H1 (cell line): ENCODE measurements around the gene SMARCA4. TPM values are rescaled to one million over a fixed set of nuclear protein-coding genes. Genes with fewer than 3 reads are reported as not detected.

Experiments
- CTCF ChIA-PET: fragments of 300-600 bp; sonication (Branson Sonifier 250); formaldehyde crosslinking; loops from one replicate; lab custom pipeline; 2021; ENCODE audit not compliant: partially characterized antibody; lab: Charles Lee
- POLR2A ChIA-PET: fragments of 300-600 bp; sonication (Branson Sonifier 250); formaldehyde crosslinking; loops from one replicate; lab custom pipeline; 2021; ENCODE audit warnings: inconsistent platforms; ENCODE audit not compliant: partially characterized antibody; lab: Charles Lee
- DNase-seq, 2 experiments: peaks; one replicate each; pipeline versions ENCODE4 v3.0.0 to v3.0.0-alpha.2; 2010 to 2022; ENCODE audit warnings: low spot score in 2 of 2, low read depth in 1 of 2, mixed read lengths in 1 of 2
- FAIRE-seq: peaks from 2 replicates; lab custom pipeline; 2011; peaks lifted over from hg19 to GRCh38; lab: Jason Lieb, UNC
- H2AFZ ChIP-seq: 2 replicates; pipeline ENCODE4 v1.8.1; 2012; ENCODE audit warnings: low read length, inconsistent platforms
- H2AK5ac ChIP-seq: 2 replicates; pipeline ENCODE4 v1.6.1; 2013; ENCODE audit warnings: low read depth, low read length
- H2BK120ac ChIP-seq: replicated peaks from 2 replicates; pipeline ENCODE3; 2013; ENCODE audit warnings: low read depth, low read length, inconsistent platforms
- H2BK12ac ChIP-seq: 2 replicates; pipeline ENCODE4 v1.6.1; 2013; ENCODE audit warnings: low read depth, low read length
- H2BK15ac ChIP-seq: 2 replicates; pipeline ENCODE4 v1.6.1; 2013; ENCODE audit warnings: low read length
- H2BK20ac ChIP-seq: 2 replicates; pipeline ENCODE4 v1.6.1; 2013; ENCODE audit warnings: low read length
- H2BK5ac ChIP-seq: 2 replicates; pipeline ENCODE4 v1.6.1; 2013; ENCODE audit warnings: low read depth, low read length
- H3K14ac ChIP-seq: 2 replicates; pipeline ENCODE4 v1.6.1; 2013; ENCODE audit warnings: inconsistent platforms; ENCODE audit not compliant: insufficient read length
- H3K18ac ChIP-seq: 2 replicates; pipeline ENCODE4 v1.6.1; 2013; ENCODE audit warnings: low read length; ENCODE audit errors: extremely low read depth
- H3K23ac ChIP-seq: 2 replicates; pipeline ENCODE4 v1.6.1; 2013; ENCODE audit warnings: inconsistent platforms; ENCODE audit not compliant: insufficient read length
- H3K23me2 ChIP-seq: 2 replicates; pipeline ENCODE4 v1.6.1; 2013; ENCODE audit warnings: low read depth, low read length
- H3K27ac ChIP-seq: 2 replicates; pipeline ENCODE4 v1.6.1; 2011; ENCODE audit warnings: low read depth, low read length, inconsistent platforms
- H3K27me3 ChIP-seq, 4 experiments: replicated peaks in 1 of 4; 1 replicate in 1 of 4; 2 replicates in 3 of 4; pipeline versions ENCODE4 v1.6.1 to v1.8.1; 2011 to 2013; ENCODE audit warnings: low read length in 3 of 4, mild to moderate bottlenecking in 3 of 4, inconsistent platforms in 2 of 4, mixed read lengths in 2 of 4, moderate library complexity in 1 of 4; ENCODE audit not compliant: control insufficient read depth in 3 of 4, insufficient read depth in 3 of 4; ENCODE audit errors: extremely low read depth in 1 of 4
- H3K36me3 ChIP-seq, 4 experiments: 2 replicates each; pipeline versions ENCODE4 v1.6.1 to v1.8.1; 2011 to 2013; ENCODE audit warnings: mild to moderate bottlenecking in 4 of 4, low read length in 3 of 4, moderate library complexity in 2 of 4, control low read depth in 1 of 4, inconsistent platforms in 1 of 4; ENCODE audit not compliant: insufficient read depth in 4 of 4, control insufficient read depth in 2 of 4
- H3K4ac ChIP-seq: replicated peaks from 2 replicates; pipeline ENCODE3; 2013; ENCODE audit warnings: low read length, low read depth, mixed read lengths, inconsistent platforms; ENCODE audit not compliant: insufficient read length
- H3K4me1 ChIP-seq, 4 experiments: replicated peaks in 1 of 4; 1 replicate in 1 of 4; 2 replicates in 3 of 4; pipeline versions ENCODE4 v1.6.1 to v1.8.1; 2011 to 2013; ENCODE audit warnings: low read length in 3 of 4, inconsistent platforms in 2 of 4, mixed read lengths in 1 of 4; ENCODE audit not compliant: insufficient read depth in 4 of 4, control insufficient read depth in 3 of 4
- H3K4me2 ChIP-seq, 2 experiments: 2 replicates each; pipeline versions ENCODE4 v1.6.1 to v1.8.1; 2011 to 2013; ENCODE audit warnings: low read depth in 2 of 2, low read length in 2 of 2, control low read depth in 1 of 2, inconsistent platforms in 1 of 2, mild to moderate bottlenecking in 1 of 2; ENCODE audit not compliant: insufficient read depth in 1 of 2
- H3K4me3 ChIP-seq, 4 experiments: fragments of 200-600, 300-600 bp in 1 of 4; sonication (generic), shearing (Covaris generic), sonication (Bioruptor Twin) in 1 of 4; 2 replicates each; pipeline versions ENCODE4 v1.5.1 to v1.8.1; 2011 to 2016; ENCODE audit warnings: low read length in 4 of 4, low read depth in 3 of 4, control low read depth in 2 of 4, inconsistent platforms in 2 of 4, mild to moderate bottlenecking in 2 of 4, mixed read lengths in 1 of 4, moderate library complexity in 1 of 4; ENCODE audit not compliant: insufficient read depth in 2 of 4; ENCODE audit errors: extremely low read depth in 1 of 4
- H3K56ac ChIP-seq: replicated peaks from 2 replicates; pipeline ENCODE3; 2013; ENCODE audit warnings: low read depth, mild to moderate bottlenecking, mixed read lengths, low read length, inconsistent platforms; ENCODE audit not compliant: insufficient read length
- H3K79me1 ChIP-seq: 2 replicates; pipeline ENCODE4 v1.6.1; 2013; ENCODE audit warnings: low read depth, low read length, control low read depth
- H3K79me2 ChIP-seq, 2 experiments: 2 replicates each; pipeline versions ENCODE4 v1.6.1 to v1.8.1; 2012 to 2013; ENCODE audit warnings: low read length in 2 of 2, mild to moderate bottlenecking in 2 of 2, inconsistent platforms in 1 of 2; ENCODE audit not compliant: insufficient read depth in 2 of 2, control insufficient read depth in 1 of 2
- H3K9ac ChIP-seq, 4 experiments: replicated peaks in 1 of 4; 1 replicate in 1 of 4; 2 replicates in 3 of 4; pipeline versions ENCODE4 v1.6.1 to v1.8.1; 2011 to 2013; ENCODE audit warnings: low read depth in 3 of 4, low read length in 3 of 4, control low read depth in 2 of 4, mild to moderate bottlenecking in 2 of 4, moderate library complexity in 2 of 4, inconsistent platforms in 1 of 4; ENCODE audit errors: extremely low read depth in 1 of 4
- H3K9me3 ChIP-seq, 2 experiments: 2 replicates each; pipeline versions ENCODE4 v1.6.1 to v1.8.1; 2012 to 2013; ENCODE audit warnings: mild to moderate bottlenecking in 2 of 2, moderate library complexity in 2 of 2, control low read depth in 1 of 2, inconsistent platforms in 1 of 2, low read depth in 1 of 2, low read length in 1 of 2, mixed read lengths in 1 of 2; ENCODE audit not compliant: insufficient read depth in 2 of 2
- H4K20me1 ChIP-seq, 2 experiments: replicated peaks in 1 of 2; 2 replicates each; pipeline versions ENCODE3 to v1.8.1; 2011 to 2013; ENCODE audit warnings: inconsistent platforms in 2 of 2, low read length in 2 of 2, mild to moderate bottlenecking in 1 of 2; ENCODE audit not compliant: insufficient read depth in 2 of 2, control insufficient read depth in 1 of 2
- H4K5ac ChIP-seq: 2 replicates; pipeline ENCODE4 v1.6.1; 2013; ENCODE audit warnings: low read length, low read depth, mixed read lengths, inconsistent platforms; ENCODE audit not compliant: insufficient read length
- H4K8ac ChIP-seq: 2 replicates; pipeline ENCODE4 v1.8.0; 2013; ENCODE audit warnings: mild to moderate bottlenecking, moderate library complexity, low read length, inconsistent platforms; ENCODE audit not compliant: insufficient read depth; ENCODE audit errors: extremely low read depth
- H4K91ac ChIP-seq: replicated peaks from 2 replicates; pipeline ENCODE3; 2013; ENCODE audit warnings: low read length, mixed read lengths, inconsistent platforms; ENCODE audit not compliant: insufficient read length
- BCL11A ChIP-seq, 2 experiments: IDR thresholded peaks; one replicate each; pipeline ENCODE4 v1.6.1; 2011; ENCODE audit warnings: low read depth in 2 of 2, low read length in 2 of 2, mild to moderate bottlenecking in 2 of 2
- CEBPB ChIP-seq: IDR thresholded peaks from 2 replicates; pipeline ENCODE4 v1.6.1; 2012; ENCODE audit warnings: low read depth, low read length
- SP2 ChIP-seq: IDR thresholded peaks from 2 replicates; pipeline ENCODE4 v1.6.1; 2012; ENCODE audit warnings: mild to moderate bottlenecking, low read length, inconsistent platforms
- WGBS, 2 experiments: shearing (Covaris generic) in 1 of 2; methylation state at CpG; one replicate each; pipeline versions ENCODE4 v1.1.6 to v1.1.7; 2013 to 2015; ENCODE audit warnings: low lambda C conversion rate in 2 of 2, mixed read lengths in 2 of 2, inconsistent platforms in 1 of 2, low coverage in 1 of 2, missing lambda C conversion rate in 1 of 2; ENCODE audit not compliant: insufficient replicate concordance in 2 of 2, insufficient coverage in 1 of 2, insufficient read length in 1 of 2; ENCODE audit errors: extremely low coverage in 1 of 2, missing lambda C conversion rate in 1 of 2; 5-methylcytosine and 5-hydroxymethylcytosine counted together
- polyA plus RNA-seq, 7 experiments: library from polyadenylated mRNA; depleted of rRNA in 3 of 7; stranded (reverse) in 5 of 7; unstranded in 2 of 7; fragments of >200 nt in 5 of 7; fragments of 200-250 nt in 2 of 7; gene quantifications; 1 replicate in 5 of 7; 2 replicates in 1 of 7; 4 replicates in 1 of 7; pipeline versions ENCODE4 v1.2.1 to v1.2.3, GENCODE V29; 2011 to 2013; ENCODE audit warnings: missing spikeins in 2 of 7, mixed read lengths in 2 of 7
- total RNA-seq: library from RNA; stranded (reverse); fragmentation: NEBNext Ultra II Directional; extraction: Animal tissue kit (Norgen Biotek cat#: 25700); gene quantifications from 2 replicates; pipeline ENCODE4 v1.2.1, GENCODE V29; 2021

The SMARCA4 gene
- total and polyA plus RNA-seq, 2 of the 8 experiments (the other 6 are each of a cell fraction or from before 2014, with no cell fraction given) = 86.4 to 263 TPM

- Histone ChIP-seq H2BK120ac (no peak overlapping the region), H3K27ac (no peak overlapping the region), H2BK15ac (no peak overlapping the region), H2AK5ac (no peak overlapping the region), H3K79me1 (peaks cover 5% of the 10 kb centered on the region; the same call in 1 of the 2 replicates), H4K20me1 (peaks cover 6 to 25% of the 10 kb centered on the region in 2 experiments), H2BK20ac (no peak overlapping the region), H3K56ac (no peak overlapping the region), H3K4me2 (no peak overlapping the region), H4K8ac (no peak overlapping the region), H4K91ac (no peak overlapping the region), H3K18ac (no peak overlapping the region), H3K36me3 (peaks cover 47 to 81% (median 67%) of the 10 kb centered on the region in 4 experiments), H2BK5ac (no peak overlapping the region), H3K4ac (no peak overlapping the region), H3K14ac (no peak overlapping the region), H4K5ac (no peak overlapping the region), H2AFZ (no peak overlapping the region), H3K23me2 (no peaks in the 10 kb centered on the region), H3K27me3 (no peaks in the 10 kb centered on the region), H2BK12ac (no peak overlapping the region), H3K79me2 (no peaks in the 10 kb centered on the region), H3K23ac (no peak overlapping the region), H3K4me1 (no peaks in the 10 kb centered on the region), H3K9ac (no peak overlapping the region), H3K9me3 (no peaks in the 10 kb centered on the region), H3K4me3 (no peak overlapping the region)
- ChIA-PET CTCF (interaction anchor here (0.8 to 3.2 kb wide), 9 partner anchors 8 to 98 kb away, joined by 3 to 15 read pairs (median 7); no protein-coding TSS in a partner anchor), POLR2A (interaction anchor here (0.8 to 1.5 kb wide), 3 partner anchors 8 to 60 kb away, joined by 3 read pairs; partner anchors contain the start of gene LDLR)
- FAIRE-seq (no peak), DNase-seq (no peak)
- WGBS, 2 experiments = 95% methylated on average over 4 of the region's 4 CpGs; no CpG with 5 or more reads in 1 of the 2 experiments
- no peak for TF ChIP-seq SP2
- TF ChIP-seq CEBPB = no peak
- TF ChIP-seq BCL11A (IDR thresholded peaks at IDR 0.05; ENCODE audit: low read depth in 2 of 2, low read length in 2 of 2) = no peak
These were observed 67.3 kb downstream of the SMARCA4 start for GRCh38 chr19:11028146-11028545.
